ENCODE data around the gene AKAP7. TPM values are rescaled to one million over a fixed set of nuclear protein-coding genes. Genes with fewer than 3 reads are reported as not detected.

The AKAP7 gene
- total RNA-seq, 1 experiment from 2014 or later: 3.1 TPM

DNA sequence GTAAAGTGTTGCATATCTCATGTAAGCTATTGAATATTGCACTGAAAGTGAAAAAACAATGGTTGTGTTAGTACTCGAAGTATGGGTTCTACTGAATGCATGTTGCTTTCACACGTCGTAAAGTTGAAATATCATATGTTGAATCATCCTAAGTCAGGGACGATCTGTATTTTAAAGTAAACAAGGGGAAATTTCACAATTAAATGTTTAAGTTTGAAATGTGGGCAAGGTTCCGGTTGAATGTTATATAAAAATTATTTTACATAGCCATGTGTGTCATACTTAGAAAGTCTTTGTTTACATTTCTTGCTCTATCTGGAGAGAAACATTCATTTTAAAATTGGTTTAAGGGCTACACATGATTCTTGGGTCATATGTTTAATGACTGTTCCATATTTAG, 76.8 kb downstream of the AKAP7 start:
- CTCF ChIA-PET: no interaction called here
- Histone ChIP-seq H3K9me3 (ENCODE audit: control insufficient read depth in 1 of 2, insufficient read depth in 1 of 2, low read depth in 1 of 2, low read length in 2 of 2) (no peaks in the 10 kb centered on the region), H3K27ac (ENCODE audit: low read depth, low read length) (no peak overlapping the region), H3K4me2 (ENCODE audit: low read length) (no peak overlapping the region), H3K4me1 (ENCODE audit: control insufficient read depth in 1 of 2, insufficient read depth in 2 of 2, low read length in 2 of 2) (no peaks in the 10 kb centered on the region), H2AFZ (ENCODE audit: low read depth, low read length, poor library complexity, severe bottlenecking) (no peak overlapping the region), H3K4me3 (replicated peaks in 1 of 2; ENCODE audit: low read depth in 1 of 2, low read length in 2 of 2) (no peak overlapping the region), H3K9me2 (ENCODE audit: insufficient read depth) (no peaks in the 10 kb centered on the region), H3K79me2 (ENCODE audit: insufficient read depth, low read length) (no peaks in the 10 kb centered on the region), H3K9ac (ENCODE audit: low read length) (no peak overlapping the region), H4K20me1 (ENCODE audit: insufficient read depth) (no peaks in the 10 kb centered on the region), H3K27me3 (ENCODE audit: insufficient read depth, low read length) (no peaks in the 10 kb centered on the region), H3K36me3 (ENCODE audit: control insufficient read depth in 1 of 2, insufficient read depth in 2 of 2, low read length in 2 of 2) (no peaks in the 10 kb centered on the region)
- no TSS peak for BruUV-seq (replicated peaks)
- DNase-seq (ENCODE audit: low read depth, low spot score) (no peak), ATAC-seq (no peak)
- POLR2A ChIA-PET: no interaction called here
- RAD21 ChIA-PET (ENCODE audit: low non-redundant PET in 1 of 2, low total read pairs in 2 of 2, uncharacterized antibody in 2 of 2, unreplicated experiment in 2 of 2): no interaction called here
- intact Hi-C loops (cut with micrococcal nuclease): no loop called here
- TF ChIP-seq, protein P1, sequence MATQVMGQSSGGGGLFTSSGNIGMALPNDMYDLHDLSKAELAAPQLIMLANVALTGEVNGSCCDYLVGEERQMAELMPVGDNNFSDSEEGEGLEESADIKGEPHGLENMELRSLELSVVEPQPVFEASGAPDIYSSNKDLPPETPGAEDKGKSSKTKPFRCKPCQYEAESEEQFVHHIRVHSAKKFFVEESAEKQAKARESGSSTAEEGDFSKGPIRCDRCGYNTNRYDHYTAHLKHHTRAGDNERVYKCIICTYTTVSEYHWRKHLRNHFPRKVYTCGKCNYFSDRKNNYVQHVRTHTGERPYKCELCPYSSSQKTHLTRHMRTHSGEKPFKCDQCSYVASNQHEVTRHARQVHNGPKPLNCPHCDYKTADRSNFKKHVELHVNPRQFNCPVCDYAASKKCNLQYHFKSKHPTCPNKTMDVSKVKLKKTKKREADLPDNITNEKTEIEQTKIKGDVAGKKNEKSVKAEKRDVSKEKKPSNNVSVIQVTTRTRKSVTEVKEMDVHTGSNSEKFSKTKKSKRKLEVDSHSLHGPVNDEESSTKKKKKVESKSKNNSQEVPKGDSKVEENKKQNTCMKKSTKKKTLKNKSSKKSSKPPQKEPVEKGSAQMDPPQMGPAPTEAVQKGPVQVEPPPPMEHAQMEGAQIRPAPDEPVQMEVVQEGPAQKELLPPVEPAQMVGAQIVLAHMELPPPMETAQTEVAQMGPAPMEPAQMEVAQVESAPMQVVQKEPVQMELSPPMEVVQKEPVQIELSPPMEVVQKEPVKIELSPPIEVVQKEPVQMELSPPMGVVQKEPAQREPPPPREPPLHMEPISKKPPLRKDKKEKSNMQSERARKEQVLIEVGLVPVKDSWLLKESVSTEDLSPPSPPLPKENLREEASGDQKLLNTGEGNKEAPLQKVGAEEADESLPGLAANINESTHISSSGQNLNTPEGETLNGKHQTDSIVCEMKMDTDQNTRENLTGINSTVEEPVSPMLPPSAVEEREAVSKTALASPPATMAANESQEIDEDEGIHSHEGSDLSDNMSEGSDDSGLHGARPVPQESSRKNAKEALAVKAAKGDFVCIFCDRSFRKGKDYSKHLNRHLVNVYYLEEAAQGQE (IDR thresholded peaks at IDR 0.05; ENCODE audit: low read depth): no peak
- TF ChIP-seq MAX (IDR thresholded peaks at IDR 0.05): no peak
- no peak for TF ChIP-seq EGR1 (IDR thresholded peaks at IDR 0.05; ENCODE audit: low read depth)
- TF ChIP-seq ZNF274 (IDR thresholded peaks at IDR 0.05; ENCODE audit: low read depth, low read length): no peak
- TF ChIP-seq POLR2A (IDR thresholded peaks at IDR 0.05; ENCODE audit: borderline replicate concordance, extremely low read depth, insufficient read depth, insufficient read length): no peak
- TF ChIP-seq, protein P2, sequence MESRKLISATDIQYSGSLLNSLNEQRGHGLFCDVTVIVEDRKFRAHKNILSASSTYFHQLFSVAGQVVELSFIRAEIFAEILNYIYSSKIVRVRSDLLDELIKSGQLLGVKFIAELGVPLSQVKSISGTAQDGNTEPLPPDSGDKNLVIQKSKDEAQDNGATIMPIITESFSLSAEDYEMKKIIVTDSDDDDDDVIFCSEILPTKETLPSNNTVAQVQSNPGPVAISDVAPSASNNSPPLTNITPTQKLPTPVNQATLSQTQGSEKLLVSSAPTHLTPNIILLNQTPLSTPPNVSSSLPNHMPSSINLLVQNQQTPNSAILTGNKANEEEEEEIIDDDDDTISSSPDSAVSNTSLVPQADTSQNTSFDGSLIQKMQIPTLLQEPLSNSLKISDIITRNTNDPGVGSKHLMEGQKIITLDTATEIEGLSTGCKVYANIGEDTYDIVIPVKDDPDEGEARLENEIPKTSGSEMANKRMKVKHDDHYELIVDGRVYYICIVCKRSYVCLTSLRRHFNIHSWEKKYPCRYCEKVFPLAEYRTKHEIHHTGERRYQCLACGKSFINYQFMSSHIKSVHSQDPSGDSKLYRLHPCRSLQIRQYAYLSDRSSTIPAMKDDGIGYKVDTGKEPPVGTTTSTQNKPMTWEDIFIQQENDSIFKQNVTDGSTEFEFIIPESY (IDR thresholded peaks at IDR 0.05; ENCODE audit: extremely low read depth, insufficient replicate concordance, low read length): no peak
